ENCODE measurements around the gene ITCH.

DNA sequence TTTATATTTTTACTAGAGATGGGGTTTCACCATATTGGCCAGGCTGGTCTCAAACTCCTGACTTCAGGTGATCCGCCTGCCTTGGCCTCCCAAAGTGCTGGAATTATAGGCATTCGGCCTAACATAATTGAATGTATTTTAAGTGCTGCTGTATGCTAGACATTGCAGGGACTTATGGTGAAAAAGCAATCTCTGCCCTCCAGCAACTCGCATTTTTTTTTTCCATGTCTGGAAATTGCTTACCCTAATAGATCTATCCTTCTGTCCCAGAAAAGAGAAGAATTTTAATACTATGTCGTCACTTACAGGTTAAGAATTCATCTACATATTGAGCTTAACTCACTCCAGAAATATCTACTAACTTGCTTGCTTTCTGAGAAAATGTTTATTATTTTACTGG lies 10.4 kb downstream of the ITCH start:
- TF ChIP-seq POLR2A (IDR thresholded peaks at IDR 0.05), result no peak
- TF ChIP-seq, protein P1, sequence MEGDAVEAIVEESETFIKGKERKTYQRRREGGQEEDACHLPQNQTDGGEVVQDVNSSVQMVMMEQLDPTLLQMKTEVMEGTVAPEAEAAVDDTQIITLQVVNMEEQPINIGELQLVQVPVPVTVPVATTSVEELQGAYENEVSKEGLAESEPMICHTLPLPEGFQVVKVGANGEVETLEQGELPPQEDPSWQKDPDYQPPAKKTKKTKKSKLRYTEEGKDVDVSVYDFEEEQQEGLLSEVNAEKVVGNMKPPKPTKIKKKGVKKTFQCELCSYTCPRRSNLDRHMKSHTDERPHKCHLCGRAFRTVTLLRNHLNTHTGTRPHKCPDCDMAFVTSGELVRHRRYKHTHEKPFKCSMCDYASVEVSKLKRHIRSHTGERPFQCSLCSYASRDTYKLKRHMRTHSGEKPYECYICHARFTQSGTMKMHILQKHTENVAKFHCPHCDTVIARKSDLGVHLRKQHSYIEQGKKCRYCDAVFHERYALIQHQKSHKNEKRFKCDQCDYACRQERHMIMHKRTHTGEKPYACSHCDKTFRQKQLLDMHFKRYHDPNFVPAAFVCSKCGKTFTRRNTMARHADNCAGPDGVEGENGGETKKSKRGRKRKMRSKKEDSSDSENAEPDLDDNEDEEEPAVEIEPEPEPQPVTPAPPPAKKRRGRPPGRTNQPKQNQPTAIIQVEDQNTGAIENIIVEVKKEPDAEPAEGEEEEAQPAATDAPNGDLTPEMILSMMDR (IDR thresholded peaks at IDR 0.05), result no peak
